Measurements from ENCODE around the gene ADAMTSL5.

ADAMTSL5 gene

GRCh38 chr19:1488282-1488601, 24.6 kb downstream of the ADAMTSL5 start:
- DNase-seq (ENCODE audit: low spot score), result no peak
- POLR2A ChIA-PET (ENCODE audit: low non-redundant PET), result no interaction called here
- CTCF ChIA-PET, result no interaction called here
- TF ChIP-seq CTCF (conservative IDR thresholded peaks at IDR 0.05; ENCODE audit: low read depth), result no peak
- H3K27ac ChIP-seq, result peak overlapping the region; percentile 76

- H3K27ac ChIP-seq, result no peak overlapping the region
- no peak for TF ChIP-seq CTCF (conservative IDR thresholded peaks at IDR 0.05; ENCODE audit: low read depth)
- DNase-seq (ENCODE audit: low spot score), result no peak
- CTCF ChIA-PET, result no interaction called here
- POLR2A ChIA-PET (ENCODE audit: low non-redundant PET), result no interaction called here
Observed at GRCh38 chr19:1487576-1488281, 25.1 kb downstream of the ADAMTSL5 start.

- CTCF ChIA-PET, result no interaction called here
Observed at GRCh38 chr19:1486720-1487575, 25.9 kb downstream of the ADAMTSL5 start.

GRCh38 chr19:1483979-1484428, 28.8 kb downstream of the ADAMTSL5 start:
- no peak overlapping the region for H3K27ac ChIP-seq
- CTCF ChIA-PET, result no interaction called here
- no peak for TF ChIP-seq CTCF (conservative IDR thresholded peaks at IDR 0.05; ENCODE audit: low read depth)
- no peak for DNase-seq (ENCODE audit: low spot score)
- POLR2A ChIA-PET (ENCODE audit: low non-redundant PET), result no interaction called here

More at GRCh38 chr19:1486720-1487575, 25.9 kb downstream of the ADAMTSL5 start:
- no peak overlapping the region for H3K27ac ChIP-seq
- POLR2A ChIA-PET (ENCODE audit: low non-redundant PET), result no interaction called here
- no peak for TF ChIP-seq CTCF (conservative IDR thresholded peaks at IDR 0.05; ENCODE audit: low read depth)
- DNase-seq (ENCODE audit: low spot score), result no peak

- CTCF ChIA-PET, result no interaction called here
Observed at GRCh38 chr19:1483131-1483978, 29.5 kb downstream of the ADAMTSL5 start.

More at GRCh38 chr19:1483131-1483978, 29.5 kb downstream of the ADAMTSL5 start:
- no peak for TF ChIP-seq CTCF (conservative IDR thresholded peaks at IDR 0.05; ENCODE audit: low read depth)
- H3K27ac ChIP-seq, result no peak overlapping the region
- no peak for DNase-seq (ENCODE audit: low spot score)
- POLR2A ChIA-PET (ENCODE audit: low non-redundant PET), result no interaction called here

Data from RWPE1 (cell line).